ENCODE measurements around the gene COPS6.

DNA sequence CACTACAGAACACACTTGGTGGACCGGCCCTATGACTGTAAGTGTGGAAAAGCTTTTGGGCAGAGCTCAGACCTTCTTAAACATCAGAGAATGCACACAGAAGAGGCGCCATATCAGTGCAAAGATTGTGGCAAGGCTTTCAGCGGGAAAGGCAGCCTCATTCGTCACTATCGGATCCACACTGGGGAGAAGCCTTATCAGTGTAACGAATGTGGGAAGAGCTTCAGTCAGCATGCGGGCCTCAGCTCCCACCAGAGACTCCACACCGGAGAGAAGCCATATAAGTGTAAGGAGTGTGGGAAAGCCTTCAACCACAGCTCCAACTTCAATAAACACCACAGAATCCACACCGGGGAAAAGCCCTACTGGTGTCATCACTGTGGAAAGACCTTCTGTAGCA is 24.6 kb upstream of the COPS6 start:
- TF ChIP-seq, protein P1, sequence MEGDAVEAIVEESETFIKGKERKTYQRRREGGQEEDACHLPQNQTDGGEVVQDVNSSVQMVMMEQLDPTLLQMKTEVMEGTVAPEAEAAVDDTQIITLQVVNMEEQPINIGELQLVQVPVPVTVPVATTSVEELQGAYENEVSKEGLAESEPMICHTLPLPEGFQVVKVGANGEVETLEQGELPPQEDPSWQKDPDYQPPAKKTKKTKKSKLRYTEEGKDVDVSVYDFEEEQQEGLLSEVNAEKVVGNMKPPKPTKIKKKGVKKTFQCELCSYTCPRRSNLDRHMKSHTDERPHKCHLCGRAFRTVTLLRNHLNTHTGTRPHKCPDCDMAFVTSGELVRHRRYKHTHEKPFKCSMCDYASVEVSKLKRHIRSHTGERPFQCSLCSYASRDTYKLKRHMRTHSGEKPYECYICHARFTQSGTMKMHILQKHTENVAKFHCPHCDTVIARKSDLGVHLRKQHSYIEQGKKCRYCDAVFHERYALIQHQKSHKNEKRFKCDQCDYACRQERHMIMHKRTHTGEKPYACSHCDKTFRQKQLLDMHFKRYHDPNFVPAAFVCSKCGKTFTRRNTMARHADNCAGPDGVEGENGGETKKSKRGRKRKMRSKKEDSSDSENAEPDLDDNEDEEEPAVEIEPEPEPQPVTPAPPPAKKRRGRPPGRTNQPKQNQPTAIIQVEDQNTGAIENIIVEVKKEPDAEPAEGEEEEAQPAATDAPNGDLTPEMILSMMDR (optimal IDR thresholded peaks at IDR 0.05 in 1 of 3, IDR thresholded peaks at IDR 0.05 in 1 of 3, conservative IDR thresholded peaks at IDR 0.05 in 1 of 3; ENCODE audit: extremely low read depth in 1 of 3, insufficient read depth in 2 of 3, low read length in 3 of 3), result no peak
- no peak for TF ChIP-seq EZH2 (IDR thresholded peaks at IDR 0.05; ENCODE audit: low read length)

Data from keratinocyte (primary cell).